ENCODE results near the gene AGBL4. TPM values are rescaled to one million over a fixed set of nuclear protein-coding genes. Genes with fewer than 3 reads are reported as not detected.

The AGBL4 gene
- polyA plus RNA-seq, 1 donor (not counting 4 experiments of a cell fraction or from before 2014, with no cell fraction given), result not detected

- Histone ChIP-seq H3K4me2 (ENCODE audit: control insufficient read depth, extremely low read depth, insufficient read depth, low read depth, low read length) (no peak overlapping the region), H2AFZ (ENCODE audit: control insufficient read depth, low read length) (no peak overlapping the region), H3K27me3 (ENCODE audit: control insufficient read depth, extremely low read depth, insufficient read depth, low read length) (no peaks in the 10 kb centered on the region), H3K4me1 (ENCODE audit: control insufficient read depth, extremely low read depth, insufficient read depth, low read length) (no peaks in the 10 kb centered on the region), H3K9me3 (ENCODE audit: control insufficient read depth, low read depth, low read length) (no peaks in the 10 kb centered on the region), H4K20me1 (ENCODE audit: control insufficient read depth, extremely low read depth, insufficient read depth, low read length) (no peaks in the 10 kb centered on the region), H3K79me2 (ENCODE audit: control insufficient read depth, insufficient read depth, low read length) (no peaks in the 10 kb centered on the region), H3K9ac (ENCODE audit: control insufficient read depth, extremely low read depth, insufficient read depth, low read length) (no peak overlapping the region), H3K9me1 (ENCODE audit: control insufficient read depth, extremely low read depth, insufficient read depth, low read length) (no peaks in the 10 kb centered on the region), H3K27ac (ENCODE audit: control insufficient read depth, insufficient read depth, low read length) (no peak overlapping the region), H3K36me3 (ENCODE audit: control insufficient read depth in 2 of 2, extremely low read depth in 1 of 2, insufficient read depth in 2 of 2, low read length in 2 of 2) (no peaks in the 10 kb centered on the region), H3K4me3 (ENCODE audit: control insufficient read depth in 2 of 3, extremely low read depth in 1 of 3, insufficient read depth in 2 of 3, low read depth in 1 of 3, low read length in 3 of 3) (no peak overlapping the region)
- TF ChIP-seq EZH2 (IDR thresholded peaks at IDR 0.05; ENCODE audit: low read length) (no peak), CTCF (optimal IDR thresholded peaks at IDR 0.05 in 1 of 3, IDR thresholded peaks at IDR 0.05 in 1 of 3, conservative IDR thresholded peaks at IDR 0.05 in 1 of 3; ENCODE audit: extremely low read depth in 1 of 3, insufficient read depth in 2 of 3, low read length in 3 of 3) (no peak)
- FAIRE-seq (no peak), DNase-seq (ENCODE audit: low read depth, low spot score) (no peak)
- dilution Hi-C loops (cut with MboI; ENCODE audit: extremely low pct_ligation_motif_present, low sequenced_read_pairs), result no loop called here
Observed at GRCh38 chr1:49181033-49181432, 842.7 kb downstream of the AGBL4 start.

- DNase-seq (ENCODE audit: low read depth, low spot score) (no peak), FAIRE-seq (peak; percentile 32)
- no peak overlapping the region for H3K4me2 ChIP-seq (ENCODE audit: control insufficient read depth, extremely low read depth, insufficient read depth, low read depth, low read length)
- no peaks in the 10 kb centered on the region for H3K27me3 ChIP-seq (ENCODE audit: control insufficient read depth, extremely low read depth, insufficient read depth, low read length)
- H3K9me3 ChIP-seq (ENCODE audit: control insufficient read depth, low read depth, low read length), result no peaks in the 10 kb centered on the region
- H3K4me3 ChIP-seq (ENCODE audit: control insufficient read depth in 2 of 3, extremely low read depth in 1 of 3, insufficient read depth in 2 of 3, low read depth in 1 of 3, low read length in 3 of 3), result no peak overlapping the region
- no peaks in the 10 kb centered on the region for H4K20me1 ChIP-seq (ENCODE audit: control insufficient read depth, extremely low read depth, insufficient read depth, low read length)
- no peaks in the 10 kb centered on the region for H3K36me3 ChIP-seq (ENCODE audit: control insufficient read depth in 2 of 2, extremely low read depth in 1 of 2, insufficient read depth in 2 of 2, low read length in 2 of 2)
- H3K9ac ChIP-seq (ENCODE audit: control insufficient read depth, extremely low read depth, insufficient read depth, low read length), result no peak overlapping the region
- no peaks in the 10 kb centered on the region for H3K9me1 ChIP-seq (ENCODE audit: control insufficient read depth, extremely low read depth, insufficient read depth, low read length)
- no peak overlapping the region for H3K27ac ChIP-seq (ENCODE audit: control insufficient read depth, insufficient read depth, low read length)
- H3K79me2 ChIP-seq (ENCODE audit: control insufficient read depth, insufficient read depth, low read length), result no peaks in the 10 kb centered on the region
- H3K4me1 ChIP-seq (ENCODE audit: control insufficient read depth, extremely low read depth, insufficient read depth, low read length), result peaks cover 7% of the 10 kb centered on the region
- H2AFZ ChIP-seq (ENCODE audit: control insufficient read depth, low read length), result peak overlapping the region; percentile 28
- TF ChIP-seq CTCF (optimal IDR thresholded peaks at IDR 0.05 in 1 of 3, IDR thresholded peaks at IDR 0.05 in 1 of 3, conservative IDR thresholded peaks at IDR 0.05 in 1 of 3; ENCODE audit: extremely low read depth in 1 of 3, insufficient read depth in 2 of 3, low read length in 3 of 3) (no peak), EZH2 (IDR thresholded peaks at IDR 0.05; ENCODE audit: low read length) (no peak)
- dilution Hi-C loops (cut with MboI; ENCODE audit: extremely low pct_ligation_motif_present, low sequenced_read_pairs), result no loop called here
Observed at GRCh38 chr1:49171941-49172593, 851.7 kb downstream of the AGBL4 start.

All from keratinocyte (primary cell).